Smooth muscle cell of the coronary artery (primary cell): Measurements from ENCODE around the gene PDE6G. TPM values are rescaled to one million over a fixed set of nuclear protein-coding genes. Genes with fewer than 3 reads are reported as not detected.

Experiments used
- total RNA-seq: library from RNA; depleted of rRNA; stranded (reverse); fragments of >200 nt; gene quantifications from 2 replicates; pipeline ENCODE4 v1.2.3, GENCODE V29; 2014; ENCODE audit warnings: low replicate concordance

Gene PDE6G
- 0.23 and 0.35 TPM in 2 replicates for total RNA-seq

GRCh38 chr17:81656118-81656743 lies at the start of gene PDE6G:
PDE6G (minus strand) TSS chr17:81656542; CDS start chr17:81653305, 3,237 bp downstream.

GRCh38 chr17:81702934-81703746 lies 46.8 kb upstream of the PDE6G start, which contains the start of gene MRPL12:
MRPL12 (plus strand) TSS chr17:81703367; CDS start chr17:81703502, 135 bp downstream.

GRCh38 chr17:81683584-81684441 lies 27.5 kb upstream of the PDE6G start, which contains the start of the genes ARL16 and HGS:
ARL16 (minus strand) TSS chr17:81683797; CDS start chr17:81683753, 44 bp downstream.
HGS (plus strand) TSS chr17:81684011; CDS start chr17:81684067, 56 bp downstream.

GRCh38 chr17:81666342-81667191 lies 10.2 kb upstream of the PDE6G start, which contains the start of the genes CCDC137 and OXLD1:
CCDC137 (plus strand) TSS chr17:81666737; CDS start chr17:81666767, 30 bp downstream.
OXLD1 (minus strand) TSS chr17:81666605; CDS start chr17:81666577, 28 bp downstream.

GRCh38 chr17:81636505-81637288 lies 19.6 kb downstream of the PDE6G start, which contains the start of the genes NPLOC4 and TSPAN10:
NPLOC4 (minus strand) TSS chr17:81637112; CDS start chr17:81636930, 182 bp downstream.
TSPAN10 (plus strand) TSS chr17:81637196; CDS start chr17:81642413, 5,217 bp downstream.

Other genes with a start within 250 kb of the PDE6G start
- 10,136 and 11,456 TPM in 2 replicates for gene ACTG1, start 143.7 kb downstream of the PDE6G start, total RNA-seq
- 1.1 and 3.2 TPM in 2 replicates for gene FSCN2, start 128.2 kb downstream of the PDE6G start, total RNA-seq
- 14.3 and 23.5 TPM in 2 replicates for gene FAAP100, start 104.2 kb downstream of the PDE6G start, total RNA-seq
- gene NPLOC4, start 19.4 kb downstream of the PDE6G start, total RNA-seq, result 79.9 and 84.7 TPM in 2 replicates
- gene TSPAN10, start 19.3 kb downstream of the PDE6G start, total RNA-seq, result 0.30 and 2.0 TPM in 2 replicates
- gene OXLD1, start 10.1 kb upstream of the PDE6G start, total RNA-seq, result 26.7 and 35.1 TPM in 2 replicates
- gene CCDC137, start 10.2 kb upstream of the PDE6G start, total RNA-seq, result 3.3 and 7.1 TPM in 2 replicates
- 16.7 and 42.8 TPM in 2 replicates for gene ARL16, start 27.3 kb upstream of the PDE6G start, total RNA-seq
- gene HGS, start 27.5 kb upstream of the PDE6G start, total RNA-seq, result 53.1 and 66.2 TPM in 2 replicates
- gene MRPL12, start 46.8 kb upstream of the PDE6G start, total RNA-seq, result 2.0 and 12.9 TPM in 2 replicates
- 4.7 and 11.3 TPM in 2 replicates for gene SLC25A10, start 55.7 kb upstream of the PDE6G start, total RNA-seq
- not detected in 2 replicates for gene GCGR, start 147.6 kb upstream of the PDE6G start, total RNA-seq
- 85.4 and 140 TPM in 2 replicates for gene MCRIP1, start 176.7 kb upstream of the PDE6G start, total RNA-seq
- gene PPP1R27, start 178.5 kb upstream of the PDE6G start, total RNA-seq, result 0.15 TPM in 1 of 2 replicates, not detected in the other
- gene P4HB, start 204.0 kb upstream of the PDE6G start, total RNA-seq, result 997 and 1,224 TPM in 2 replicates
- gene ARHGDIA, start 214.8 kb upstream of the PDE6G start, total RNA-seq, result 31.6 and 123 TPM in 2 replicates
- gene ALYREF, start 235.0 kb upstream of the PDE6G start, total RNA-seq, result 86.2 and 152 TPM in 2 replicates
- gene ANAPC11, start 235.2 kb upstream of the PDE6G start, total RNA-seq, result 269 and 333 TPM in 2 replicates
- 0.23 and 0.38 TPM in 2 replicates for gene NPB, start 245.7 kb upstream of the PDE6G start, total RNA-seq